SK-N-SH (cell line): ENCODE data around the gene TJP1. TPM values are rescaled to one million over a fixed set of nuclear protein-coding genes. Genes with fewer than 3 reads are reported as not detected.

Source experiments
- CTCF ChIA-PET: fragments of 300-600, 350-600 bp; formaldehyde crosslinking; extraction: SDS; loops from one replicate; lab custom pipeline; 2021; lab: Yijun Ruan, JAX
- POLR2A ChIA-PET: fragments of 350-600 bp; sonication (Branson Sonifier 250); formaldehyde crosslinking; extraction: SDS; loops from one replicate; lab custom pipeline; 2020; ENCODE audit warnings: antibody characterized with exemption, inconsistent platforms; lab: Yijun Ruan, JAX
- DNase-seq: peaks from one replicate; pipeline ENCODE4 v3.0.0; 2012
- H2AFZ ChIP-seq: fragments of 200-600 bp; sonication (generic); 2 replicates; pipeline ENCODE4 v1.8.1; 2016; ENCODE audit warnings: antibody characterized with exemption, mild to moderate bottlenecking, low read depth
- H3F3A ChIP-seq: fragments of 200-600 bp; sonication (generic); replicated peaks from 2 replicates; pipeline ENCODE3; 2016; ENCODE audit warnings: antibody characterized with exemption, mild to moderate bottlenecking; ENCODE audit not compliant: insufficient read depth
- H3K27ac ChIP-seq, 2 experiments: fragments of 200-500 bp in 1 of 2; fragments of 200-600 bp in 1 of 2; sonication (Bioruptor generic) in 1 of 2; sonication (generic), shearing (Covaris generic) in 1 of 2; 2 replicates each; pipeline versions ENCODE4 v1.5.1 to v1.6.1; 2014 to 2016; ENCODE audit warnings: low read depth in 2 of 2, inconsistent platforms in 1 of 2, low read length in 1 of 2, mild to moderate bottlenecking in 1 of 2, mixed read lengths in 1 of 2
- H3K27me3 ChIP-seq: fragments of 200-600 bp; sonication (generic), shearing (Covaris generic); 2 replicates; pipeline ENCODE4 v1.6.1; 2016; ENCODE audit warnings: mixed run types; ENCODE audit not compliant: insufficient read depth
- H3K36me3 ChIP-seq, 2 experiments: fragments of 200-500 bp in 1 of 2; fragments of 200-600 bp in 1 of 2; sonication (Bioruptor generic) in 1 of 2; sonication (generic) in 1 of 2; replicated peaks in 1 of 2; 2 replicates each; pipeline versions ENCODE3 to v1.5.1; 2014 to 2016; ENCODE audit warnings: low read length in 1 of 2, mild to moderate bottlenecking in 1 of 2; ENCODE audit not compliant: insufficient read depth in 2 of 2, control insufficient read depth in 1 of 2
- H3K4me1 ChIP-seq, 2 experiments: fragments of 200-500 bp in 1 of 2; fragments of 200-600 bp in 1 of 2; sonication (Bioruptor generic) in 1 of 2; sonication (generic), shearing (Covaris generic) in 1 of 2; 2 replicates each; pipeline versions ENCODE4 v1.5.1 to v1.6.1; 2014 to 2016; ENCODE audit warnings: low read depth in 1 of 2, low read length in 1 of 2, mixed run types in 1 of 2; ENCODE audit not compliant: insufficient read depth in 2 of 2, control insufficient read depth in 1 of 2
- H3K4me2 ChIP-seq: fragments of 200-600 bp; sonication (generic), shearing (Covaris generic); 2 replicates; pipeline ENCODE4 v1.6.1; 2017; ENCODE audit warnings: mixed run types
- H3K4me3 ChIP-seq, 2 experiments: fragments of 200-500 bp in 1 of 2; fragments of 200-600 bp in 1 of 2; sonication (Bioruptor generic) in 1 of 2; sonication (generic), shearing (Covaris generic) in 1 of 2; 2 replicates each; pipeline versions ENCODE4 v1.5.1 to v1.8.1; 2014 to 2016; ENCODE audit warnings: low read depth in 2 of 2, inconsistent platforms in 1 of 2, low read length in 1 of 2, mild to moderate bottlenecking in 1 of 2, mixed read lengths in 1 of 2, moderate library complexity in 1 of 2
- H3K79me2 ChIP-seq: fragments of 200-600 bp; sonication (generic); 2 replicates; pipeline ENCODE4 v1.8.1; 2017; ENCODE audit warnings: mild to moderate bottlenecking; ENCODE audit not compliant: insufficient read depth
- H3K9ac ChIP-seq: fragments of 200-600 bp; sonication (generic); 2 replicates; pipeline ENCODE4 v1.6.1; 2017; ENCODE audit warnings: mixed run types
- H3K9me2 ChIP-seq: fragments of 200-600 bp; sonication (generic); 2 replicates; pipeline ENCODE4 v1.6.1; 2017; ENCODE audit warnings: mixed run types
- H3K9me3 ChIP-seq: fragments of 200-600 bp; sonication (generic); 2 replicates; pipeline ENCODE4 v1.6.1; 2017; ENCODE audit warnings: mixed run types, mild to moderate bottlenecking, moderate library complexity
- H4K20me1 ChIP-seq: fragments of 200-600 bp; sonication (generic); 2 replicates; pipeline ENCODE4 v1.6.1; 2017; ENCODE audit warnings: mild to moderate bottlenecking, mixed run types; ENCODE audit not compliant: insufficient read depth
- CHD2 ChIP-seq: fragments of 150-350 bp; IDR thresholded peaks from 2 replicates; pipeline ENCODE4 v1.6.1; 2018; ENCODE audit warnings: low read length; ENCODE audit not compliant: partially characterized antibody
- ELF1 ChIP-seq: IDR thresholded peaks from 2 replicates; pipeline ENCODE4 v1.4.0; 2012
- EP300 ChIP-seq, 2 experiments: IDR thresholded peaks; 2 replicates each; pipeline versions ENCODE4 v1.4.0 to v1.6.1; 2012; ENCODE audit warnings: borderline replicate concordance in 1 of 2, low read depth in 1 of 2, low read length in 1 of 2
- EZH2phosphoT487 ChIP-seq: fragments of 200-600 bp; sonication (generic); IDR thresholded peaks from 2 replicates; pipeline ENCODE4 v1.6.1; 2017; ENCODE audit warnings: low read depth, mixed run types, mild to moderate bottlenecking, antibody characterized with exemption, moderate library complexity, borderline replicate concordance
- FOSL2 ChIP-seq: IDR thresholded peaks from 2 replicates; pipeline ENCODE4 v1.4.0; 2012; ENCODE audit warnings: low read depth, mild to moderate bottlenecking, moderate library complexity, borderline replicate concordance
- GABPA ChIP-seq: IDR thresholded peaks from 2 replicates; pipeline ENCODE4 v1.4.0; 2012; ENCODE audit warnings: low read depth, mild to moderate bottlenecking
- JUND ChIP-seq: IDR thresholded peaks from 2 replicates; pipeline ENCODE4 v1.4.0; 2012
- NFIC ChIP-seq: IDR thresholded peaks from 2 replicates; pipeline ENCODE4 v1.4.0; 2012; ENCODE audit warnings: borderline replicate concordance
- NRF1 ChIP-seq: IDR thresholded peaks from 2 replicates; pipeline ENCODE4 v1.6.1; 2012; ENCODE audit warnings: low read depth, mild to moderate bottlenecking, low read length
- POLR2AphosphoS5 ChIP-seq: IDR thresholded peaks from 2 replicates; pipeline ENCODE4 v1.6.1; 2012; ENCODE audit warnings: low read depth, low read length
- RAD21 ChIP-seq: IDR thresholded peaks from 2 replicates; pipeline ENCODE4 v1.6.1; 2012; ENCODE audit warnings: mild to moderate bottlenecking, low read length
- RCOR1 ChIP-seq: fragments of 150-350 bp; IDR thresholded peaks from 2 replicates; pipeline ENCODE4 v1.6.1; 2017; ENCODE audit warnings: antibody characterized with exemption, low read length
- RFX5 ChIP-seq: IDR thresholded peaks from 2 replicates; pipeline ENCODE4 v1.6.1; 2012; ENCODE audit warnings: mild to moderate bottlenecking, improper control_type of control experiment, low read length
- SIN3A ChIP-seq: IDR thresholded peaks from 2 replicates; pipeline ENCODE4 v1.6.1; 2012; ENCODE audit warnings: low read depth, mild to moderate bottlenecking, low read length, moderate library complexity, borderline replicate concordance
- TAF1 ChIP-seq: IDR thresholded peaks from 2 replicates; pipeline ENCODE4 v1.6.1; 2012; ENCODE audit warnings: low read depth, mild to moderate bottlenecking, low read length, moderate library complexity, borderline replicate concordance
- TCF12 ChIP-seq: IDR thresholded peaks from 2 replicates; pipeline ENCODE4 v1.4.0; 2012
- USF1 ChIP-seq: IDR thresholded peaks from 2 replicates; pipeline ENCODE4 v1.4.0; 2012; ENCODE audit warnings: low read depth, borderline replicate concordance
- USF2 ChIP-seq: fragments of 150-350 bp; IDR thresholded peaks from 2 replicates; pipeline ENCODE4 v1.6.1; 2017; ENCODE audit warnings: antibody characterized with exemption, low read length, low read depth, borderline replicate concordance
- WGBS: methylation state at CpG from one replicate; pipeline ENCODE4 v1.1.6; 2017; ENCODE audit warnings: low lambda C conversion rate; 5-methylcytosine and 5-hydroxymethylcytosine counted together
- polyA plus RNA-seq, 3 experiments: library from polyadenylated mRNA; depleted of rRNA; stranded (reverse); fragments of >200 nt; gene quantifications; 2 replicates each; pipeline ENCODE4 v1.2.3, GENCODE V29; 2012

TJP1 gene
- polyA plus RNA-seq, 1 of the 3 experiments (the other 2 are of a cell fraction): 17.5 TPM

- Histone ChIP-seq H3K4me3 (no peak overlapping the region), H3K9me3 (no peaks in the 10 kb centered on the region), H3K9ac (no peak overlapping the region), H4K20me1 (peaks cover 16% of the 10 kb centered on the region; the same call in 1 of the 2 replicates), H3K27me3 (no peaks in the 10 kb centered on the region), H3F3A (peaks cover 9% of the 10 kb centered on the region), H3K4me1 (peaks cover 0 to 5% of the 10 kb centered on the region in 2 experiments; a peak in 1 of 4 replicates), H3K4me2 (no peak overlapping the region), H3K9me2 (no peaks in the 10 kb centered on the region), H3K36me3 (peaks cover 4 to 9% of the 10 kb centered on the region in 2 experiments), H3K27ac (peak overlapping the region in 1 of 2 experiments; percentile 10; a peak in 1 of 4 replicates), H3K79me2 (peaks cover 81% of the 10 kb centered on the region), H2AFZ (no peak overlapping the region)
- TF ChIP-seq RCOR1 (no peak), POLR2AphosphoS5 (no peak), EP300 (IDR thresholded peaks at IDR 0.05; ENCODE audit: borderline replicate concordance in 1 of 2, low read depth in 1 of 2, low read length in 1 of 2) (no peak), FOSL2 (peak; percentile 50; the same call in 1 of the 2 replicates), GABPA (no peak), TAF1 (no peak), NRF1 (no peak)
- CTCF ChIA-PET: no interaction called here
- POLR2A ChIA-PET: no interaction called here
- 53% methylated on average over 6 of the region's 6 CpGs for WGBS
- no peak for DNase-seq
Observed at GRCh38 chr15:29774900-29775299, 47.4 kb downstream of the TJP1 start.

- no peaks in the 10 kb centered on the region for H3K27me3 ChIP-seq
- H3K4me2 ChIP-seq: no peak overlapping the region
- H3K79me2 ChIP-seq: peaks cover 76% of the 10 kb centered on the region
- H3K9me3 ChIP-seq: no peaks in the 10 kb centered on the region
- peaks cover 15 to 17% of the 10 kb centered on the region in 2 experiments for H3K36me3 ChIP-seq
- H3K4me1 ChIP-seq: peaks cover 0 to 5% of the 10 kb centered on the region in 2 experiments; a peak in 1 of 4 replicates
- H3K27ac ChIP-seq: peak overlapping the region in 1 of 2 experiments; percentile 5; a peak in 1 of 4 replicates
- H3K4me3 ChIP-seq: no peak overlapping the region
- H4K20me1 ChIP-seq: peaks cover 14% of the 10 kb centered on the region; the same call in 1 of the 2 replicates
- DNase-seq: no peak
- CTCF ChIA-PET: interaction anchor here (0.6 kb wide), 1 partner anchor 26 kb away, joined by 4 read pairs; no protein-coding TSS in a partner anchor
- 9% methylated on average over 1 of the region's 1 CpG for WGBS
- H3F3A ChIP-seq: peaks cover 9% of the 10 kb centered on the region
- POLR2A ChIA-PET: no interaction called here
- H2AFZ ChIP-seq: no peak overlapping the region
- no peak for TF ChIP-seq CHD2
- no peak for TF ChIP-seq RAD21
- TF ChIP-seq NFIC: no peak
- TF ChIP-seq SIN3A: no peak
- TF ChIP-seq ELF1: no peak
- no peak for TF ChIP-seq RFX5
- no peak for TF ChIP-seq EZH2phosphoT487
- TF ChIP-seq USF1: no peak
- TF ChIP-seq EP300 (IDR thresholded peaks at IDR 0.05; ENCODE audit: borderline replicate concordance in 1 of 2, low read depth in 1 of 2, low read length in 1 of 2): no peak
- TF ChIP-seq TCF12: no peak
- no peak for TF ChIP-seq GABPA
- TF ChIP-seq USF2: no peak
- no peak; the same call in 1 of the 2 replicates for TF ChIP-seq JUND
- TF ChIP-seq, all 33 proteins: peak for 0
- Histone ChIP-seq H3K9ac (no peak overlapping the region), H3K9me2 (no peaks in the 10 kb centered on the region)
Observed at GRCh38 chr15:29773816-29774215, 48.5 kb downstream of the TJP1 start.
